Retinal pigment epithelial cell (primary cell): ENCODE data around the gene DHPS.
"Not testable (repeated sequence)": the region's sequence is repeated elsewhere in the genome, so short reads cannot be mapped to it uniquely, and the experiment has no call there.

Source experiments
- DNase-seq: peaks from one replicate; pipeline ENCODE4 v3.0.0-alpha.2; 2010; ENCODE audit warnings: low read depth
- H3K4me3 ChIP-seq: 2 replicates; pipeline ENCODE4 v1.5.1; 2011; ENCODE audit warnings: mild to moderate bottlenecking, low read length, control low read depth, moderate library complexity
- TF ChIP-seq, protein P1 (sequence below): conservative IDR thresholded peaks from 2 replicates; pipeline ENCODE4 v1.5.1; 2011; ENCODE audit warnings: low read depth, low read length, control low read depth, inconsistent platforms

The DHPS gene

DNA sequence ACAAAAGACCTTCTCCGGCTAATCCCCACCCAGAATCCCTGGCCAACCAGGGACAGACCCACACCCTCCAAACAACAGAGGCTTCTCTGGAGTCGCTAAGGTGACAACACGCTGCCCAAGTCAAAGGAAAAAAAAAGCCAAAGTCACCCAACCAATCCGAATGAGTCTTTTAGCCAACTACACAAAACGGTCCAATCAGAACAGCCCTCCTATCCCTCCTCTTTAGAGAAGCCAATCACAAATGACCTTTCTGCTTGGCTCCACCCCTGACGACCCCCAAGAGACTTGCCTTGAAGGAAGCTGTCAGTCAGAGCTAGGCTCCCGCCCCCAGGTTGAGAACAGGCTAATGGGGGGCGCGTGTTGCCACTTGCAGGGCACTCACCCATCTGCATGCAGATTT lies 21.4 kb upstream of the DHPS start:
- TF ChIP-seq, protein P1, sequence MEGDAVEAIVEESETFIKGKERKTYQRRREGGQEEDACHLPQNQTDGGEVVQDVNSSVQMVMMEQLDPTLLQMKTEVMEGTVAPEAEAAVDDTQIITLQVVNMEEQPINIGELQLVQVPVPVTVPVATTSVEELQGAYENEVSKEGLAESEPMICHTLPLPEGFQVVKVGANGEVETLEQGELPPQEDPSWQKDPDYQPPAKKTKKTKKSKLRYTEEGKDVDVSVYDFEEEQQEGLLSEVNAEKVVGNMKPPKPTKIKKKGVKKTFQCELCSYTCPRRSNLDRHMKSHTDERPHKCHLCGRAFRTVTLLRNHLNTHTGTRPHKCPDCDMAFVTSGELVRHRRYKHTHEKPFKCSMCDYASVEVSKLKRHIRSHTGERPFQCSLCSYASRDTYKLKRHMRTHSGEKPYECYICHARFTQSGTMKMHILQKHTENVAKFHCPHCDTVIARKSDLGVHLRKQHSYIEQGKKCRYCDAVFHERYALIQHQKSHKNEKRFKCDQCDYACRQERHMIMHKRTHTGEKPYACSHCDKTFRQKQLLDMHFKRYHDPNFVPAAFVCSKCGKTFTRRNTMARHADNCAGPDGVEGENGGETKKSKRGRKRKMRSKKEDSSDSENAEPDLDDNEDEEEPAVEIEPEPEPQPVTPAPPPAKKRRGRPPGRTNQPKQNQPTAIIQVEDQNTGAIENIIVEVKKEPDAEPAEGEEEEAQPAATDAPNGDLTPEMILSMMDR, result no peak
- no peak for DNase-seq
- no peak overlapping the region for H3K4me3 ChIP-seq

DNA sequence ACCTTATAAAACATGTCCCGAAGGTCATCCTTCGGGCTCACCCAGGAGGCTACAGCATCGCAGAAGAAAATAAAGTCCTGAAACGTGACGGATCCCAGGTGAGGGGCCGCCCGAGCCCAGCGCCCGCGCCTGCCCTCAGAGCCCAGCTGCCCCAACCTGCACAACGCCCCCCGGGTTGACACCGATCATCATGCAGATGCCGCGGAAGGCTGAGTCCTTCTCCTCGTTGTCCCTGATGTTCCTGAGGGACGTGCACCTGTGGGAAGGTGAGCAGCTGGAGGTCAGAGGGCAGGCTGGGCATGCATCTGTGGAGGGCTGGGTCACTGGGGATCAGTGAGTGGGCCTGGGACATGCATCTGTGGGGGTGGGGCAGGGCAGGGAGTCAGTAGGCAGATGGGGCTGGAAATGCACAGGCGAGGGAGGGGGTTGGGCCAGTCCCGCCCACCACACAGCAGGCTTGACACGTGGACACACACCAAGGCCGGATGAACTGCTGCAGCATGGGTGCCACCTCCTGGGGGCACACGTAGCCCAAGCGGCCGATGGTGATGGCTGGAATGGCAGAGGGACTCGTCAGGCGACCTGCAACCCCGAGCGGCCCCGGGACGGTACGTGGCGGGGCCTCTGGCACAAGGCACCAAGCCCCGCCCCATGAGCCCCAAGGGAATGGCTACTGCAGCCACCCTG lies 20.1 kb upstream of the DHPS start:
- TF ChIP-seq, protein P1, result no peak
- no peak for DNase-seq
- no peak overlapping the region for H3K4me3 ChIP-seq

GRCh38 chr19:12698138-12698537 lies 16.5 kb upstream of the DHPS start:
- DNase-seq, result no peak
- TF ChIP-seq, protein P1, result no peak
- no peak overlapping the region for H3K4me3 ChIP-seq

DNA sequence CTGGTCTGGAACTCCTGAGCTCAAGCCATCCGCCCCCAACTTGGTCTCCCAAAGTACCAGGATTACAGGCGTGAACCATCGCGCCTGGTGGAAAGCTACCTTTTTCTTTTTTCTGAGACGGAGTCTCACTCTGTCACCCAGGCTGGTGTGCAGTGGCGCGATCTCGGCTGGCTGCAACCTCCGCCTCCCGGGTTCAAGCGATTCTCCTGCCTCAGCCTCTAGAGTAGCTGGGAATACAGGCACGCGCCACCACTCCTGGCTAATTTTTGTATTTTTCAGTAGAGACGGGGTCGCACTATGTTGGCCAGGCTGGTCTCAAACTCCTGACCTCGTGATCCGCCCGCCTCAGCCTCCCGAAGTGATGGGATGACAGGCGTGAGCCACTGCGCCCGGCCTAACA lies 15.7 kb upstream of the DHPS start:
- DNase-seq, result not testable (repeated sequence)

DNA sequence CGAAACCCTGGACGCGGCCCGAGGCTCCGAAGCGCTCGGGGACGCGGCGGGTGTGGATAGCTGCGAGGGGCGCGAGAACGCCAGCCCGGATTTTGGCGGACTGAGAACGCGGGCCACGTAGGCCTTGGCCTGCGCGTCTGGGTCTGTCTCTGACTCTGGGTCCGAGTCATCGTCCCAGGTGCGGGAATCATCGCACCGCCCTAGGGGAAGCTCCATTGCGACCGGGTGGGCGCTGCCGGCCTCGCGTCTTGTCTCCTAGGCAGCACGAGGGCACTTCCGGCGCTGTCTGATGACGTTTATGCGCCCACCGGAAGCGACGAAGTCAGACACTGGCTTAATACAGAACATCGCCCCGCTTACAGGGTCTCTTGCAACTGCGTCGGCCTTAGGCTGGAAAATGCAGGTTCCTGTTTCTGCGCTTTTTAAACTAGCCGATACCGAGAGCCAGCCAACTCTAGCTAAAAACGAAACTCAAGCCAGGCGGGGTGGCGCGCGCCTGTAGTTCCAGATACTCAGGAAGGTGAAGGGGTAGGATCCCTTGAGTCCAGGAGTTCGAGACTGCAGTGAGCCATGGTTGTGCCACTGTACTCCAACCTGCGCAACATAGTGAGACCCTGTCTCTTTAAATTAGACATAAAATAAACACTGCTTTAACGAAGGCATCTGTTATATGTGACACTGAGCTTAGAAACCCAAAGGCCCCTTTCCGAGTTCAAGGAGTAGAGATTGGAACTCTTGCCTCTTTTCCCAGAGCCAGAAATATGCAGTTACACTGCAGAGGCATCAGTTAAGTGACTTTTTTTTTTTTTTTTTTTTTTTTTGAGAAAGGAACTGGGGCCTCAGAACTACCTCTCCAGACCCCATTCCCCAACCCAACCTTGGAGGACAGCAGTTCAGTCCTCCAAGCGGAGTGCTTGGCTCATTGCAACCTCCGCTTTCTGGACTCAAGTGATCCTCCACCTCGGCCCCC lies 15.0 kb upstream of the DHPS start, which contains the start of gene FBXW9:
Gene FBXW9 (minus strand): TSS at position 266 of the 970 bp plus-strand sequence. CDS start 50 bp downstream, at position 216.
- peak; percentile 85 for DNase-seq
- peak within 1 kb of the TSS; percentile 88 for H3K4me3 ChIP-seq
- TF ChIP-seq, protein P1, result no peak

More for the DNA sequence above, 15.7 kb upstream of the DHPS start:
- not testable (repeated sequence) for H3K4me3 ChIP-seq

GRCh38 chr19:12695997-12696365 lies 14.3 kb upstream of the DHPS start:
- TF ChIP-seq, protein P1, result no peak
- DNase-seq, result no peak

DNA sequence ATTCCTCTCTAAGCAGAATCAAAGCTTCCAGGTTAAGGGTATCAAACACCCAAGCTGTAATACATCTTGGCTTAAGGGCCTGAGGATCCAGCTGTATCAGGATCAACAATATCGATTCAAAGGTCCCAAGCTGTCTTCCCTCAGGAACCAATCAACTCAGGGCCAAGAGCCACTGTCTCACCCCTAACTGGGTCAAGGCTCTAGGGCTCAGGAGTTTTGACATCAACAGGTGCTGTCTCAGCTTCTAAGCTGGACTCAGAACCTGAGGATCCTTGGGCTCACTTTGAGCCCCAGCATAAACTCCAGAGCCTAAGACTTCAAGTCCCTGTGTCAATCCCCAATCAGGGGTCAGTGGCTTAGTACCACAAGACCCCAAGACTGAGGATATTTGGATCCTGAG lies 13.8 kb upstream of the DHPS start:
- TF ChIP-seq, protein P1, result no peak
- DNase-seq, result no peak
- H3K4me3 ChIP-seq, result peak overlapping the region; percentile 88

More at GRCh38 chr19:12695997-12696365, 14.3 kb upstream of the DHPS start:
- peak overlapping the region; percentile 88 for H3K4me3 ChIP-seq
